ENCODE data around the gene RBM18.
A peak's percentile ranks its signal among the peaks of the same experiment; 100 is the strongest.

RBM18 gene

DNA sequence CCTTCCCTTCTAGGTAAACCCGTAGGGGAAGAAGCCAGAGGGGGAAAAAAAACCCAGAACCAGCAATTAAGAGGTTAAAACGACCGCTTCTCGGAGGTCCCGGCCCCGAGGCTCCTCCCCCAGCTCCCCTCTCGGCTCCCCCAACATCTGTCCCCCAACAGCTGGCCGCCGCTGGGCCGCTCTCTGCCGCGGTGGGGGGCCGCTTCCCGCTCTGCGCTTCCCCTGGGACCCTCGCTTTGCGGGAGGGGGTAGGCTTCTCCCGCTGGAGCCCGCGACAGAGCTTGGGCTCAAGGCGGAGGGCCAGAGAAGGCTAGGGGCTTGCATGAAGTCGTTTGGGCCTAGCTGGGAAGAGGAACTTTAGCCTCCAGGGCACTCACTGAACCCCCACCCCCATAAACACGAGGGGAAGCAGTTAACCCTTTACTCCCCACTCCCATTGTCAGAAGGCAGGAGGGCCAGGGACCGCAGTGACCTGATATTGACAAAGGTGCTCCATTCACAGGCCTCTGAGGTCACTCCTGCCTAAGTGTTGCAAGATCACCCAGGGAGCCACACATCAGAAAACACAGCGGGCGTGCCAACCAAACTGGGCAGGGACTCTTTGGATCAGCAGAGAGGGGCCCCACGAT, 43.3 kb downstream of the RBM18 start:
- no peak for DNase-seq (ENCODE audit: low spot score)

DNA sequence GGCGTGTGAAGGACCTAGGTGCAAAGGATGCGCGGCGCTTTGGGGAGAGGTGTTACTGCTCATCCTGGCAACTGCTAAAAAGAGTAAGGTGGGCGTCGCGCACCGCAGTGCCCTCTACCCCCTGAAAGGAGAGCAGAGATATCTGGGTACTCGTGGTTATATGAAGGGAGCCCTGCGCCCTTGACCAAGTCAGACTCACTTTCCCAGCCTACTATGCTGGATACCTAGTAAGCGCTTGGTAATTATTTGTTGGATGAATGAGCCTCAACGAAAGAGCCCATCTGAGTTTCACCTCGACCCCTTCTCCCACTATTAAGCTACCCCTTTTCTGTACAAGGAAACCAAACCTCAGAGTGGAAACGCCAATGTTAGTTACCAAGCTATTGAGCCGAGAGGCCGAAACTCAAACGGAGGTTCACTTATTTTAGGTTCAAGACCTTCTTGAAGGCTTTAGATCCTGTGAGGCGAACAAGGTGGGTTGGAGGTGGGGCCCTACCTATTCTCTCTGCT, 43.9 kb downstream of the RBM18 start:
- no peak for DNase-seq (ENCODE audit: low spot score)

DNA sequence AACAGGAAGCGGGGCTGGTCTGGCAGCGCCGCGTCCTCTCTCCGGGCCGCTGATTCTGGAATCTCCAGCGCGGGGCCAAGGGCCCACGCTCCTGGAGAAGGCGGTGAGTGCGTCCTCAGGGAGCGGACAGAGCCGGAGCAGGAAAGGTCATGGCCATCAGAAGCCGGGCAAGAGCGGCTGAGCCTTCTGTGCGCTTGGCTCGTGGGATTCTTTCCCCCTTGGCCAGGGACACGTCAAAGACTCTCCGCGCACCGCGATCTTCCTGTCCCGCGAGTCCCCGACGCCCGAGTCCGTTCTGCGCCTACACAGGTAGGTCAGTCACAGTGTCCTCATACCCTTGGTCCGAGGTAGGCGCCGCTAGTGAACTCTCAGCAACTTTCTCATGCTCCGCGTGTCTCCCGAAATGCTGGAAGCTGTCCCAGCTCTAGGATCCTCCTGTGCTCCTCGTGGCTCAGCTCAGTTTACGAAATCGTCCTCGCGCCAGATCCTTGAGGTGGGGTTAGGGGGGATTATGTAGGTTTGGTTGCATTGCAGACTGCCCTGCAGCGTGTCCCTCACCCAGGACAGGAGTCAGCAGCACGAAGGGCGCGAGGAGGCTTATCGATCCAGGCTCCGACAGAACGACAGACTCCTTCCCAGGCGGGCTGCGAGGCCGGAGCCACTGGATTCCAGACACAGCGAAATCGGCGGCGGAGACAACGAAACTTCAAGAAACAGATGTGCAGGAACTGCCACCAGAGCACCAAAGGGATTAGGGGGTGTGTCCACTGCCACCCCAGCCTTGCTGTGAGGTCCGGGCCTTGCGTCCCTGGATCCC, 44.6 kb downstream of the RBM18 start:
- no peak for DNase-seq (ENCODE audit: low spot score)

DNA sequence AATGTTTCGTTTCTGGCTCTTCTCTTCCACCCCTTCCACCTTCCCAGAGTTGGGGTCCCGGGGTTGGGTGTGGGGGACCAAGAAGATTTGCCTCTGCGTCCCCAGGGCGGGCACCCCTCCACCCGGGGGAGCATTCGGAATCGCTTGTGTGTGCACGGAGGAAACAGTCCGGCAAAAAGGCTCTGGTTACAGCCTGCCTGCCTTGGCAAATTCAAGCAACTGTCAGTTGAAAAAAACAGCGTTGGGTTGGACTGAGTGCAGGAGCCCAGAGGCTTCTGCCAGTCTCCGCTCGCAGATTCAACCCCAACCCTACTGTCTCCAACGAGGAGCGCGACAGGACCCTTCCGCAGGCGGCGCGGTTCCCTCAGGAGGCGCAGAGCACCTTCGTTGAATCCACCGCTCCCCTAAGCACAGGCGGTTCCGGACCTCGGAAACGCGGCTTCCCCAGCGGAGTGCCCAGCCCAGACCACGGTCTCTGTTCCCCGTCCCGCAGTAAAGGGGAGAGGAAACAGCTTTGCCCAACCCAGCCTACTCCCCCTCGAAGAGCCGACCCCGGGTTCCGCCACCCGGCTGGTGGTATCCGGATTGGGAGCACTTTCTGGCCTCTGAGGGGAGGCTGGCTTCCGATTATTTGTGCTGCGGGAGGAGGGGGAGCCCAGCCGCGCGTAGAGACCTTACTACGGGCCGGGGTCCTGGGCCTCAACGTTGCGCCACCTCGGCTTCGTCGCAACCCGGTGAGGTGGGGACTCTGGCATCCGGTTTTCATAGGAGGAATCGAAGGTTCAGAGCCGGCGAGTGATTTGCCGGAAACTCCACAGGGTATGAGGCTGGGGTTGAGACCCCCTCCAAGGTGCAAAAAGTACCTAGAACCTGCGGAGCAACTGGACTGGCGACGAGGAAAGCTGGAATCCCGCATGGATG, 45.4 kb downstream of the RBM18 start:
- no peak for DNase-seq (ENCODE audit: low spot score)

DNA sequence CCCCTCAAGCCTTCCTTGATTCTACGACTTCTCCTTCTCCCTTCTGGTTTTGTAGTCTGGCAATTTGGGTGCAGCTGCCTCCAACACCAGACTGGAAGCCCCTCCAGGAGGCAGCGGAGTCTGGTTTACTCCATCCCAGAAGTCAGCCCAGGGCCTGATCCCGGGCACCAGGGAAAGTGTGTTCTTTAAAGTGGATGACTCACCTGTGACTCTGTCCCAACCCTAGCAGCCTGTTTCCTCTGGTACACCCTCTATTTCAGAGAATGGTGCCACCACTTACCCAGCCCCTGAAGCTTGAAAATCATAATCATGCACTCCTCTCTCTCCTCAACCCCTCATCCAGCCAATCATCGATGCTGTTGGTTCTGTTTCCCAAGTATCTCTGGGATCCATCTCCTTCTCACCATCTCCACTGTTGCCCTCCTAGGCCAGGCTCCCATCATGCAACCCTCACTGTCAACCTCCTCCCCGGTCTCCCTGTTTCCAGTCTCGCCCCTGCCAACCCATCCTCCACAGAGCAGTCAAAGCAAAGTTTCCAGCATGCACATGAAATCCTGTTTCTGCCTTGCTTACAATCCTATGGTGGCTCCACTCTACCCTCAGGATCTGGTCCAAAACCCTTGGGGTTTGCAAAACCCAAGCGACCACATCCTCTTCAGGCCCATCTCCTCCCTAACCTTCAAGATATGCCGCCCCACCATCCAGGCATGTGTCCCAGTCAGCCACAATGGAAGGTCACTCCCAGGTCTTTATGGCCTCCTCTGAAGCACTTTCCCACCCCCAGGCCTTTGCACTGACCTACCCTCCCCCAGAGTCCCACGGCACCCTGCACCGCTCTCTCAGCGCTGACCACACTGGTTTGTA, 46.3 kb downstream of the RBM18 start:
- DNase-seq (ENCODE audit: low spot score), result no peak

DNA sequence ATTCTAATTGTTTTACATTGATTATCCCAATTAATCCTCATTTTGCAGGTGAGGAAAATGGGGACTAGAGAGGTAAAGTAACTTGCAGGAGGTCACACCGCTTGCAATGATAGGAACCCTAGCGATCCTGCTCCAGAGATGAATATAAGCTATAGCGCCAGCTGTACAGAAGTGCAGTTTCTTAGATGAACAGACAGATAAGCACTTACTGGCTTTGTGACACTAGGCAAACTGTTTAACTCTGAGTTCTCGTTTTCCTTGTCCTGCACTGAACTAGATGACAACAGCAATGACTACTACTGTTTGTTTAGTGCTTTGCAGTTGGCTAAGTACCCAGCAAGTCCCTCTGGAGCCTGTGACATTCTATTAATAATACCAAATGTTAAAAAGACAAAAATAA, 47.0 kb downstream of the RBM18 start:
- DNase-seq (ENCODE audit: low spot score), result no peak

DNA sequence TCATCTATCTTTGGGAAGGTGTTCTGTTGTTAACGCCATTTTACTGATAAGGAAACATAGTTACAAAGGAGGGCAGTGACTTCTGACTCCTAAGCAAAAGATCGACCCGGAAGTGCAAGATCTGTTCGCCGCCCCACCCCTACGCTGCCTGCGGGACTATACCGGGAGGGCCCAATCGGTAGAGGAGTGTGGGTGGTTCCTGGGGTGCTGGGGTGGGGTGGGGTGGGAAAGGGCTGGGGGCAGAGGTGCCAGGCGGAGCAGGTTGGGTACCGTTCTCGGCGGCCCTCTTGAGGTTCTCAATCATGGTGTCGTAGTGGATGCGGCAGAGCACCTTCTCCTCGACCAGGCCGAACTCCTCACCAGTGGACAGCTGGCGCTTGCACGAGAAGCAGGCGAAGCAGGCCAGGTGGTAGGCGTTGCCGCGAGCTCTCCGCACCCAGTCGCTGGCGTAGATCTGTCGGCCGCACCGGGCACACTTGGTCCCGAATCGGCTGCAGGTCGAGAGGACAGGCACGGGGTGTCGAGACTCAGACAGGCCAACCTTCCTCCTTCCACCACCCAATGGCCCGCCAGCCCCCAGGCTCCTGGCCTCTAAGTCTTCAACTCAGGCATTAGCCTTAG, 47.7 kb downstream of the RBM18 start:
- no peak for DNase-seq (ENCODE audit: low spot score)

DNA sequence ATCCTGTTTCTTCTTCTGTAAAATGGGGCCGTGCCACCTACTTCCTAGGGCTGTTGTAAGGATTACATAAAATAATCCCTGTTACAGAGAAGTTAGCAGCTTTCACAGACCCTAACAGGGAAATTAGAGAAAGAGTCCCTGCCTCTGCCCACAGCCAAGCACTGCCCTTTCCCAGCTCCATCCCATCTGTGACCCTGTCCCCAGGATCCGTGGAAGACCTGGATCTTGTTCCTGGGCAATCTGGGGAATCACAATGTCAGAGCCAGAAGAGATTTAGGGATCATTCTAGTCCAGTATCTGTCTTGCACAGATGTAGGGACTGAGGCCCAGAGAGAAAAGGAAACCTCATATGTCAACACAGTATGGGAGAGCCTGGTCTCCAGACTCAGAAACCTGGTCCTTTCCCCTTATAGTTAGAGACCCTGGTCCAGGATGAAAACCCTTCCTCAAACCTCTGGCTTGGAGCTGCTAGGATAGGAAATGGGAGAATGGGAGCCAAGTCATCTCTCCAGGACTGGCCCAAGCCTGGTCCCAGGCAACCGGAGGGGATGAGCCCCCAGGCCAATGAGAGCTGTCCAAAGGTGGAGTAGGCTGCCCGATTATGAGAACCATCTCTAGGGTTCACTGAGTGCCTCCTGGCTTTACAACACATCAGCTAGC, 48.4 kb downstream of the RBM18 start:
- no peak for DNase-seq (ENCODE audit: low spot score)

DNA sequence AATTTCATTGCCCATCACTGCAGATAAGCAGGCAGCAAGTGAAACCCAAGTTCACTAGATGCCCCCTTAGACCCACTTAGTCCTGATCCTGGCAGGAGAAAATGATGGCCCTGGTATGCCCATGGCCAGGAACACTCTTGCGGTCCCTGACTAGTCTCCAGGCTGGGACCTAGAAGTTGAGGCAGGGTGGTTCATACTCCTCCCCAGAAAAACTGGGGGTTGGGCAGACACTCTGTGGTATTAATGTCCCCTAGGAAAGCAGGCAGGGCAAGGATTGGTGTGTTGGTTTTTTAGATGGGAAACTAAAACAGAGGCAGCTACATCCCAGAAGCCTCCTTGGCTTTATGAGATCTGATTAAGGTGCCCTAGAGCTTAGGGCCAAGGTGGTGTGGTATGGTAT, 49.0 kb downstream of the RBM18 start:
- no peak for DNase-seq (ENCODE audit: low spot score)

DNA sequence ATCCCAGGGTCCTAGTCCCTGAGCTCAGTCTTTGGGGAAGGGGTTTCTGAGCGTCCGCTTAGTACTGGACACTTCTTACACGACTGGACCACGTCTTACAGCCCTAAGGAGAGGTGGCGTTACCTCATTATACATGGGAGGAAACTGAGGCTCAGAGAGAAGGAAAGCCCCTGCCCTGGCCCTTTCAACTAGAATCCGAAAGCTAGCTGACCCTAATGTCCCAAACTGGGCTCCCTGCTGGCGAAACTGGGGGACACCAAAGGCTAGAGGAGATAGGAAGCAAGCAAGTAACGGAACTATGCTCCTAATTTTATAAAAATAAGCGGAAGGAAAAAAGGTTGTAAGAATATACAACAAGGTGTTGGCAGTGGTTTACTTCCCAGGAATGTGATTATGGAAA, 50.1 kb downstream of the RBM18 start:
- no peak for DNase-seq (ENCODE audit: low spot score)

DNA sequence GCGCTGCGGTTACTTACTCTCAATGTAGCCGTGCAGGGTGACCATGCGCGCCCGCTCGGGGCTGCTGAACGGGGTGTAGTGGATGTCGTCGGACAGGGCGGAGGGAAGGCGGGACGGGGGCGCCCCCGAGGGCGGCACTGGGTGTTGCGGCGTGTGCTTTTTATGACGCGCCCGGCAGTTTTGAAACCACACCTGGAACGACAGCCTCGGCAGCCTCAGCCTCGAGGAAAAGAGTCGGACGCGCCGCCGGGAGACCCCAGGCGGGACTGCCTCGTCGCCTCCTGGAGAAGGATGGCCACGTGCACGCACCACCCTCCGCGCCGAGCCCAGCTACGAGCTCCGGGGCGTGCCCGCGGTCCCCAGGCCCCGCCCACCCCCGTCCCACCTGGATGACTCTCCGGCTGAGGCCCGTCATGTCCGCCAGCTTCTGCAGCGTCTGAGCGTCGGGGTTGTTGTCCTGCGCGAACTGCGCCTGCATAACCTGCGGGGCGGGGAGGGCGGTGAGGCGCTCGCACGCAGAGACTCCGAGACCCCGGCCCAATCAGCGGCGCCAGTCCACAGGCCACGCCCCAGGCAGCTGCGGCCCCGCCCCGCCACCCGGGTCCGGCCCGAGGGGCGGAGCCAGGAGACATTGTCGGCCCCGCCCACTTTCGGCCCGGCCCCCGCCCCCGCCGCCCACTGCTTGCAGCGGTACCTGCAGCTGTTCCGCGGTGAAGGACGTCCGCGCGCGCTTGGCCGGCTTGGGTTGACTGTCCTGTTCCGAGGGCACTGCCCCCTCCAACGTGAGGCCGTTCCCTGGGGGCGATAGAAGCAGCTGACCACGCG, 50.8 kb downstream of the RBM18 start:
- peak; percentile 93 for DNase-seq (ENCODE audit: low spot score)

DNA sequence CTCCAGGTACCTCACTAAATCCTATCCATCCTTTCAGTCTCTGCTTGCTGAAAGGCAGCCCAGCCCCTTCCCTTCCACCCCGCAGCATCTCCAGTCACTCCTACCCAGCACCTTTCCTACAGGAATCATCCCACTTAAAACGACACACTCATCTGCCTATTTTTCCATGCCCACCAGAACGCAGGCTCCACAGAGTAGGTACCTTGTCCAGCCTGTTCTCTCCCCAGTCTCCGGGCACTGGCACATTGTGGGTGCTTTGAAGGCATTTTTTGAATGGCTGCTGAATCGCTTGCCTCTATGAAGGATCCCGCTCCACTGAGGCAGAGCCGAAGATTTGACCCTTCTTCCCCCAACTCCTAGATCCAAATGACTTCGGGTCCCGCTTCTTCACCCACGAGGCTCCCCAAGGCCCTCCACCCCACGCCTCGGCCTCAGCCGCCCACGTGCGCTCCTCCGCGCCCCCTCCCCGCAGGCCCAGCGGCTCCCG, 51.5 kb downstream of the RBM18 start:
- DNase-seq (ENCODE audit: low spot score), result no peak

DNA sequence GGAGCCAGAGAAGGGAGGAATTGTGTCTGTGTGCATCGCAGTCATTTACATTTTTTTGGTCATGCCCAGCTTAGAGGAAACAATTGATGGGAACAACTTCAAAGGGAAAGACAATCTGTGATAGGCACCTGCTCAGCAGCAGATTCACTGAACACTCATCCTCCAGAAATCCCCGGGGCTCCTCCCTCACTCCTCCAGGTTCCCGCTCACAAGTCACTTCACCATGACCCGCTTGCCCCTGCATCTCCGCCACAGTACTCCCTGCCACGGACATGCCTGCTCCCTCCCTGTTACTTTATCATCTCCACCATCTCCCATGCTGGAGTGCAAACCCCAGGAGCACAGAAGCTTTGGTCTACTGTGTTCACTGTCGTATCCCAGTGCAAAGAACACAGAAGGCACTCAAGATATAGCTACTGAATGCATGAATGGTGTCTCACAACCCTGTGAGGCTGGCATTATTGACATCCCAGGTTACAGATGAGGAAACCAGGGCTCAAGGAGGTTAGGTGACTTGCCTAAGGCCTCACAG, 52.1 kb downstream of the RBM18 start:
- no peak for DNase-seq (ENCODE audit: low spot score)

DNA sequence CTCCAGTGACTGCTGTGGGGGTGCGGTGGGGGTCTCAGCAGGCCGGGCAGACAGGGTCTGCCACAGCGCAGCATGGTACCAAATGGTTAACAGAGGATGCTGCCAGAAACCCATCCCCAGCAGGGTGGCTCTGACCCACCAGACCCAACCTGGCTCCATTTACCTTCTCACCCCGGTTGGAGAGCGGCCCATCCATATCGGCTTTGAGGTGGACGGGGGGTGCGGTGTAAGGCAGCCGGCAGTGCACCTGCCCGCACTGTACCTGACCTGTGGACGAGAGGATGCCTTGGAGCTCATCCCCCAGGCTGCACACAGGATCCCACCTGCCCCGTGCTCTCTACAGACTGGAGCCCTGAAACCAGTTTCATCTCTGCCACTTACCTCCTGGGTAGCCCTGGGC, 55.2 kb downstream of the RBM18 start:
- no peak for DNase-seq (ENCODE audit: low spot score)

DNA sequence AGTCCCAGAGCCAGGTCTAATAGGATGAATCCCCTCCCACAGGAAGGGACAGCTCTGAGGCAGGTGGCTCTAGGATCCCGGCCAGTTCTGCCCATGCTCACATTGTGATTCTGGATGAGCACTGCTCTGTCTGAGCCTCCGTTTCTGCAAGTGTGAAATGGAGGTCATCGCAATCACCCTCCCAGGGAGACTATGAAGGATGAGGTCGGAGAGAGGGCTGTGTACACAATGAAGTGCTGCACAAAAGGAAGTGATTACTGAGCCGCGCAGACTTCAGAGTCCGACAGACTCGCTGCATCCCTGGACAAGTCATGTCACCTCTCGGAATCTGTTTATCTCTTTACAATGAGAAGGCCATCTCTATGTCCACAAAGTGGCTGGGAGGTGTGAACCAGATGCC, 57.5 kb downstream of the RBM18 start:
- no peak for DNase-seq (ENCODE audit: low spot score)

DNA sequence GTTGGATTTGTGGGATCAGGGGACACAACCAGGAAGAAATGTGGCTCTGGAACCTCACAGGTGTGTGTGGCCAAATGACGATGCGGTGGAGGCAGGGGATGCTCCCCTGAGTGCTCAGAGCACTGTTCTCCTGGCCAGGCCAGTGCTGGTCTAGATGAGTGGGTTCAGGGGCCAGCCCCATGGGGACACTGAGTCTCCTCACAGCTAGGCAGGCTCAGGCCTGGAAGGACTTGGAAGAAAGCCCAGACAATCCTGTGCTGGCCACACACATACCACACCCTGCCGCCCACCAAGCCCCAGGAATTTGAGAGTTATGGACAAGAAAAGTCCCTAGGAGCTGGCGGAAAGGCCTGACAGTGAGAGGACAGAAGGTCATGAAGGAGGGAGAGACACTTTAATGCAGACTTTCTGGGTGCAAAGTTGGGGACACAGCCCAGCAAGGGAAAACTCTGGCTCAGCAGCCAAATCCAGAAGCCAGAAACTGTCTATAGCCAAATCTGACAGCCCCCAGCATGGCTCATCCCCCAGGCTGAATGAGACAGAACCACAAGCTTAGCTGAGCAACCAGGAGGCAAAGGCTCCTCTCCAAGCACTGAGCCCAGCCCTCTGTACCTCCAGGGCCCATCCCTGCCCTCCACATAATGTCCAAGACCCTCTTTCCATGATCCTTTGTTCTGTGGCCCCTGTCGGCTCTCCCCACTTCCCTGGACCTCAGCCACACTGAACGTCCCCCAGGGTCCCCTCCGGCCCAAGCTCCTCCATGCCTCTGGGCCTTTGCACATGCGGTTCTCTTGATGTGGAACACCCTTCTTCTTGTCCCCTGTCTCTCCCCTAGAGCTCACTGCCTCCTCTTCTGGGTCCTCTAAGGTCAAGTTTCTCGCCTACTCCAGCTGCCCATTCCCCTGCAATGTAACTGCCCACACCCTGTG, 58.3 kb downstream of the RBM18 start:
- no peak for DNase-seq (ENCODE audit: low spot score)

DNA sequence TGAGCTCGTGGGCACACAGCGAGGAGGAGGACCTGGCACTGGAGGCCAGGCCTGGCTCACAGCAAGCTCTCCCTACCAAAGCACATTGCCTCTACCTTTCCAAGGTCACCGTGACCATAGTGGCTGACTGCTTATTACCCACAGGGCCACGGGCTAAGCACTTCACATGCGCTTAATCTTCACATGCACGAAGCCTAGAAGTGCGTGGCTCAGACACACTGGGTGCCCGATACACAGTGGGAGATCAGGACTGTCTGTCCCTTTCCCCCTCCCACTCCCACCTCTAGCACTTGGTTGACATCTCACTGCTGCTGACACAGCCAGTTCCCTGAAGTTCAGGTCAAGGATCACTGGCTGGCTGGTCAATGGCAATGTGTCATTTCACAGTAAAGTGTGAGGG, 59.5 kb downstream of the RBM18 start:
- no peak for DNase-seq (ENCODE audit: low spot score)

DNA sequence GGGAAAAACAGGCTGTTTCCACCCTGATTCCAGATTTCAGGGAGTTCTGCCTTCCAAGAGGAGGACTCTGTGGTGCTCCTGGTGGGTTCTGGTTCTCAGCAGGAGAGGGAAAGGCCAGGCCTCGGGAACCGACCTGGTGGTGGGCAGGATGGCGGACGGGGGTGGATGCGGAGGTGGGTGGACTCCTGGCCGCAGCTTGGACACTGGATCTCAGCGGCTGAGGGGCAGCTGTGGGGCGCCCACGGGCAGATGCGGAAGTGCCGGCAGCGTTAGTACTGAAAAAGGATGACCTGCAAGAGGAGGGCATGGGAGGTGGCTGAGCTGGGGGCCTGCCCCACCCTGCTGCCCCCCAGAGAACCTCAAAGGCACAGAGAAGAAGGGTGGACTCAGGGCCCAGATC, 60.1 kb downstream of the RBM18 start:
- no peak for DNase-seq (ENCODE audit: low spot score)

Measured in ecto neural progenitor cell (in vitro differentiated cells).